Stimulated activated CD8-positive, alpha-beta memory T cell treated with anti-CD3 and anti-CD28 coated beads, Interleukin-12 subunit alpha, Interleukin-12 subunit beta, amount 100 ng/mL, for 1 hour (primary cell): Measurements from ENCODE around the gene FAM222A.
A peak's percentile ranks its signal among the peaks of the same experiment; 100 is the strongest.

Experiments used
- DNase-seq: peaks from one replicate; pipeline ENCODE4 v3.0.0-alpha.2; 2020; ENCODE audit warnings: low read depth

Gene FAM222A

GRCh38 chr12:109797905-109798669 lies 84.5 kb downstream of the FAM222A start:
- DNase-seq, result no peak

GRCh38 chr12:109798691-109799090 lies 85.1 kb downstream of the FAM222A start:
- DNase-seq, result no peak

- DNase-seq, result no peak
These were observed 86.9 kb downstream of the FAM222A start for GRCh38 chr12:109800536-109800935.

GRCh38 chr12:109802828-109803227 lies 89.2 kb downstream of the FAM222A start:
- DNase-seq, result no peak

GRCh38 chr12:109803678-109804077 lies 90.1 kb downstream of the FAM222A start:
- no peak for DNase-seq

- DNase-seq, result peak; percentile 56
These were observed 91.5 kb downstream of the FAM222A start for GRCh38 chr12:109804820-109805761.

GRCh38 chr12:109807954-109808643 lies 94.5 kb downstream of the FAM222A start:
- no peak for DNase-seq

GRCh38 chr12:109808876-109809646 lies 95.4 kb downstream of the FAM222A start:
- DNase-seq, result no peak

- DNase-seq, result no peak
These were observed 97.5 kb downstream of the FAM222A start for GRCh38 chr12:109810954-109811623.

- no peak for DNase-seq
These were observed 98.0 kb downstream of the FAM222A start for GRCh38 chr12:109811624-109811995.

GRCh38 chr12:109813810-109814416 lies 100.3 kb downstream of the FAM222A start:
- DNase-seq, result no peak

GRCh38 chr12:109814600-109815150 lies 101.0 kb downstream of the FAM222A start:
- DNase-seq, result no peak

GRCh38 chr12:109815225-109815624 lies 101.6 kb downstream of the FAM222A start:
- no peak for DNase-seq

- DNase-seq, result no peak
These were observed 102.4 kb downstream of the FAM222A start for GRCh38 chr12:109815757-109816617.

- no peak for DNase-seq
These were observed 103.2 kb downstream of the FAM222A start for GRCh38 chr12:109816870-109817269.

- DNase-seq, result no peak
These were observed 104.1 kb downstream of the FAM222A start for GRCh38 chr12:109817627-109818231.

- DNase-seq, result no peak
These were observed 104.6 kb downstream of the FAM222A start for GRCh38 chr12:109818253-109818652.

- DNase-seq, result no peak
These were observed 105.4 kb downstream of the FAM222A start for GRCh38 chr12:109818905-109819500.
